CD4-positive, alpha-beta T cell (primary cell): Measurements from ENCODE around the gene TOX3. TPM values are rescaled to one million over a fixed set of nuclear protein-coding genes. Genes with fewer than 3 reads are reported as not detected.

Source experiments
- ATAC-seq: fragments of 200-7000 bp; cut with Tn5 transposase; one replicate; pipeline ENCODE4 v1.10.0; 2022; ENCODE audit warnings: mild to moderate bottlenecking; ENCODE audit not compliant: poor library complexity
- CTCF ChIA-PET: fragments of 350-600 bp; sonication (Branson Sonifier 250); formaldehyde crosslinking; loops from one replicate; lab custom pipeline; 2021; ENCODE audit warnings: antibody characterized with exemption, inconsistent platforms; lab: Charles Lee
- POLR2A ChIA-PET: fragments of 350-600 bp; sonication (Branson Sonifier 250); formaldehyde crosslinking; loops from one replicate; lab custom pipeline; 2021; ENCODE audit warnings: antibody characterized with exemption, inconsistent platforms; lab: Charles Lee
- DNase-seq, 14 experiments: peaks; one replicate each; pipeline ENCODE4 v3.0.0-alpha.2; 2013 to 2020; ENCODE audit warnings: mixed read lengths in 2 of 14
- H3K27ac ChIP-seq, 2 donors: one replicate each; pipeline versions ENCODE4 v1.5.1 to v1.7.0; 2013; ENCODE audit warnings: low read length in 2 of 2, low read depth in 1 of 2, mild to moderate bottlenecking in 1 of 2
- H3K27me3 ChIP-seq, 2 experiments: 1 replicate in 1 of 2; 2 replicates in 1 of 2; pipeline versions ENCODE4 v1.6.1 to v1.7.0; 2013; ENCODE audit warnings: low read length in 2 of 2, control low read depth in 1 of 2, mild to moderate bottlenecking in 1 of 2, moderate library complexity in 1 of 2; ENCODE audit not compliant: insufficient read depth in 2 of 2, control insufficient read depth in 1 of 2
- H3K36me3 ChIP-seq: one replicate; pipeline ENCODE4 v1.6.1; 2013; ENCODE audit warnings: low read length, control low read depth; ENCODE audit not compliant: insufficient read depth
- H3K4me1 ChIP-seq: one replicate; pipeline ENCODE4 v1.6.1; 2013; ENCODE audit warnings: low read length, control low read depth; ENCODE audit not compliant: insufficient read depth
- H3K4me3 ChIP-seq: one replicate; pipeline ENCODE4 v1.5.1; 2013; ENCODE audit warnings: mild to moderate bottlenecking, low read length, moderate library complexity
- H3K9me3 ChIP-seq, 2 experiments: 1 replicate in 1 of 2; 2 replicates in 1 of 2; pipeline versions ENCODE4 v1.6.1 to v1.7.0; 2013; ENCODE audit warnings: low read length in 2 of 2, mild to moderate bottlenecking in 2 of 2, control low read depth in 1 of 2, moderate library complexity in 1 of 2; ENCODE audit not compliant: control insufficient read depth in 1 of 2, insufficient read depth in 1 of 2
- H3K27ac Mint-ChIP-seq: one replicate; pipeline ENCODE4 v1.8.0; 2020; ENCODE audit warnings: mixed read lengths
- H3K27me3 Mint-ChIP-seq: one replicate; pipeline ENCODE4 v1.8.0; 2021; ENCODE audit warnings: mixed read lengths
- H3K36me3 Mint-ChIP-seq: one replicate; pipeline ENCODE4 v1.8.0; 2021; ENCODE audit warnings: low read depth, mixed read lengths
- H3K4me1 Mint-ChIP-seq: one replicate; pipeline ENCODE4 v1.8.0; 2021; ENCODE audit warnings: low read depth, mixed read lengths
- H3K4me3 Mint-ChIP-seq: one replicate; pipeline ENCODE4 v1.8.0; 2020; ENCODE audit warnings: mild to moderate bottlenecking, mixed read lengths
- H3K9me3 Mint-ChIP-seq: one replicate; pipeline ENCODE4 v1.8.0; 2020; ENCODE audit warnings: mixed read lengths
- intact Hi-C, 2 experiments: fragments of 100-400 bp; cut with DNase I in 1 of 2; cut with micrococcal nuclease in 1 of 2; formaldehyde crosslinking; loops; one replicate each; pipeline versions ENCODE4 v1.15.1 to v1.9.0; 2023 to 2025; cut with DNase I, micrococcal nuclease
- polyA plus RNA-seq, 2 donors: library from polyadenylated mRNA; unstranded; fragments of 120-200 nt; gene quantifications; one replicate each; pipeline ENCODE4 v1.2.1, GENCODE V29; 2013
- total RNA-seq, 174 experiments: library from RNA in 2 of 174; stranded (reverse) in 2 of 174; gene quantifications; one replicate each; pipeline ENCODE4 v1.2.3 and lab custom pipeline; 2021 to 2026
- TF ChIP-seq, protein P1 (sequence below): fragments of 200-600 bp; IDR thresholded peaks from one replicate; pipeline ENCODE4 v1.8.0; 2022; ENCODE audit warnings: antibody characterized with exemption, mild to moderate bottlenecking

TOX3 gene
- total RNA-seq (not detected), total RNA-seq (lab: John Stamatoyannopoulos, UW) (0 to 0.13 (median 0) reads per million in 172 experiments)
- polyA plus RNA-seq (2013, experiment 1 of 2) = not detected
- polyA plus RNA-seq (2013, experiment 2 of 2) = 0.04 TPM

DNA sequence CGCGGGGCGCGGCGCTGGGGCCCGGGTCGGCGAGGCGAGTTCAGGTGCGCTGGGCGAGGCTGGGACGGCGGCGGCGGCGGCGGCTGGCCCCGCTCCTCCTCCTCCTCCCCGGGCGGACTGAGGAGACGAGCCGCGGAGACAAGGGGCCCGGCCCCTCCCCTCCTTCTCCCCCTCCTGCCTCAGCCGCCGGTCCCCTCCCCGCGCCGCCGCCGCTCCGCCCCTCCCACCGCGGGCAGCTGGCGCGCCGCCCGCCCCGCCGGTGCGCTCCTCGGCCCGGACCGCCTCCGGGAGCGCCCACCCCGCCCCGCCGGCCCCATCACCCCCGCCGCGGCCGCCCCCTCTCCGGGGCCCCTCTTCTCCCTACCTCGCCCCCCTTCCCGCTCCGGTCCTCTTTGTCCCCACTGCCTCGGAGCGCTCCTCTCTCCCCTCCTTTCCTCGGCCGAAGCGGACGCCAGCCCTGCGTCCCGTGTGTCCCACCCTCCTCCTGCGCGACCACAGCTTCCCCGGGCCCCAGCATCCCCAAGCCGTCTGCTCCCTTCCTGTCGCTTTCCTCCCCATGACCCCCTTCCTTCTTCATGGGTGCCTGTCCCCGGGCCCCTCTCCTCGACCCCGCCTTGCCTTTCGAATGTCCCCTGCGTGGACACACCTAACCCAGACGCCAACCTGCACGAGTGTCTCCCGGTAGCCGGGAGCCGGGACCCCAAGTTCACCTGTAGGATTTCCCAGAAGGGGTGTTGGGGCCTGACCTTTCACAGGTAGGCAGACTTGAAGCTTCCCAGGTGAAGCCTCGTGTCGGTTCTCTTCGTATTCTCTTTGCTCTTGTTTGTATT is at the start of gene TOX3:
TSS of gene TOX3 (minus strand) at position 140 of the 830 bp plus-strand sequence. CDS start 420 bp downstream, outside the sequence.
- Histone ChIP-seq H3K27ac (no peak within 1 kb of the TSS), H3K4me3 (no peak within 1 kb of the TSS), H3K27me3 (peaks cover 26 to 44% of the 10 kb centered on the region in 2 experiments), H3K36me3 (no peaks in the 10 kb centered on the region), H3K4me1 (no peaks in the 10 kb centered on the region), H3K9me3 (peaks cover 0 to 14% of the 10 kb centered on the region in 2 experiments)
- TF ChIP-seq, protein P1, sequence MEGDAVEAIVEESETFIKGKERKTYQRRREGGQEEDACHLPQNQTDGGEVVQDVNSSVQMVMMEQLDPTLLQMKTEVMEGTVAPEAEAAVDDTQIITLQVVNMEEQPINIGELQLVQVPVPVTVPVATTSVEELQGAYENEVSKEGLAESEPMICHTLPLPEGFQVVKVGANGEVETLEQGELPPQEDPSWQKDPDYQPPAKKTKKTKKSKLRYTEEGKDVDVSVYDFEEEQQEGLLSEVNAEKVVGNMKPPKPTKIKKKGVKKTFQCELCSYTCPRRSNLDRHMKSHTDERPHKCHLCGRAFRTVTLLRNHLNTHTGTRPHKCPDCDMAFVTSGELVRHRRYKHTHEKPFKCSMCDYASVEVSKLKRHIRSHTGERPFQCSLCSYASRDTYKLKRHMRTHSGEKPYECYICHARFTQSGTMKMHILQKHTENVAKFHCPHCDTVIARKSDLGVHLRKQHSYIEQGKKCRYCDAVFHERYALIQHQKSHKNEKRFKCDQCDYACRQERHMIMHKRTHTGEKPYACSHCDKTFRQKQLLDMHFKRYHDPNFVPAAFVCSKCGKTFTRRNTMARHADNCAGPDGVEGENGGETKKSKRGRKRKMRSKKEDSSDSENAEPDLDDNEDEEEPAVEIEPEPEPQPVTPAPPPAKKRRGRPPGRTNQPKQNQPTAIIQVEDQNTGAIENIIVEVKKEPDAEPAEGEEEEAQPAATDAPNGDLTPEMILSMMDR = no peak
- no peaks in the 10 kb centered on the region for H3K36me3 Mint-ChIP-seq
- intact Hi-C loops = no loop called here
- peaks cover 2% of the 10 kb centered on the region for H3K9me3 Mint-ChIP-seq
- no peak within 1 kb of the TSS for H3K27ac Mint-ChIP-seq
- ChIA-PET CTCF (no interaction called here), POLR2A (no interaction called here)
- H3K27me3 Mint-ChIP-seq = peaks cover 61% of the 10 kb centered on the region
- ATAC-seq (no peak), DNase-seq (no peak)
- H3K4me3 Mint-ChIP-seq = no peak within 1 kb of the TSS
- H3K4me1 Mint-ChIP-seq = peaks cover 5% of the 10 kb centered on the region

DNA sequence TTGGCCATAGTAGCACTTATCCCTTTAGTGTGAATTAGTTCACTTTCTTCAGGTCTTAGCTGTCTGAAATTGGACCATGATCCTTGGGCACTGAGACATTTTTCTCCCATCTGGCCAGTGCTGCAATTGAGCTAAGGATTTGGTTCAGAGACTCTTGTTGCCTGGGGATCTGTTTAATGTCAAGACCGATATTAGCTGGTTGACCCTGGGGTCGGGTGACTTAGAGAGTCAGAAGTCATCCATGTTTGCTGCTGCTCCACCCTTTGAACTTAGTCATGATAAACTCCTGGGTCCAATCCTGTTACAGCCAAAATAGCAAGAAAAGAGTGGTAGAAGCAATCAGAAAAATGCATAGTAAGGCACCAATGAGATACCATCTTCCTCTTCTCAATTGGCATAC is 45.8 kb upstream of the TOX3 start:
- no peak overlapping the region for H3K4me3 Mint-ChIP-seq
- H3K4me1 Mint-ChIP-seq = no peaks in the 10 kb centered on the region
- DNase-seq = no peak
- intact Hi-C loops = no loop called here
- ChIA-PET CTCF (interaction anchor here (0.6 kb wide), 1 partner anchor 12 kb away, joined by 4 read pairs; no protein-coding TSS in a partner anchor), POLR2A (no interaction called here)
- ATAC-seq = no peak
- no peaks in the 10 kb centered on the region for H3K9me3 ChIP-seq
- TF ChIP-seq, protein P1 = no peak
- no peaks in the 10 kb centered on the region for H3K36me3 ChIP-seq
- no peak overlapping the region for H3K27ac Mint-ChIP-seq
- peaks cover 4% of the 10 kb centered on the region for H3K9me3 Mint-ChIP-seq
- no peak overlapping the region for H3K27ac ChIP-seq
- H3K4me1 ChIP-seq = no peaks in the 10 kb centered on the region
- H3K27me3 Mint-ChIP-seq = no peaks in the 10 kb centered on the region
- no peaks in the 10 kb centered on the region for H3K36me3 Mint-ChIP-seq
- H3K4me3 ChIP-seq = no peak overlapping the region
- H3K27me3 ChIP-seq = no peaks in the 10 kb centered on the region

DNA sequence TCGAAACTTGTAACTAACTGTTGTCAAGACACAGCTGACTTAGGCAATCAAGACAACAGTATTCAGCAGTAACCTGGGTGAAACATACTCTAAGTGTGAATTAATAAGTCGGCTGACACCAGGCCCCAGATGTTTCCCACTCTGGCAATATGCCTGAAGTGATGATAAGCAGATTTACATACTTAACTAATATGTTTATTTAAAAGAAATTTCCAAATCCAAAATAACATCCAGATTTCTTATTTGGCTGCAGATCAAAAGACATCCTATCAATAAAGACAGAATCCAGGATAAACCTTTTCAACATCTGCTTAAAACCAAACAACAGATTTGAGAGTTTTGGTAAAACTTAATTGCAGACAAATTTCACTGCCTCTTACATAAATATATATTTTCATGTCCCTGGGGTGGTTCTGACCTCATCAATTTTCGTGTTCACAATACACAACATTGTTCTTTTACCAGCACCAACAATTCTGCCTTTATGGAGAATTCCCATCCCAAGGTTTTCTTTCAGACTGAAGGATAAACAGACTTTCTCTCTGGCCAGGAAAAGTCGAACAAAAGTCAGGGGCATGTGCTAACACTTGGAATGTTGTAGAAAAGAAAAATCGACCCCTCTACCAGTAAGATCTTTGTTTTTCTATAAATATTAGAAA is 45.1 kb upstream of the TOX3 start:
- Mint-ChIP-seq H3K27me3 (no peaks in the 10 kb centered on the region), H3K27ac (no peak overlapping the region), H3K4me1 (no peaks in the 10 kb centered on the region), H3K4me3 (no peak overlapping the region), H3K36me3 (no peaks in the 10 kb centered on the region), H3K9me3 (peaks cover 6% of the 10 kb centered on the region)
- no peaks in the 10 kb centered on the region for H3K27me3 ChIP-seq
- no peaks in the 10 kb centered on the region for H3K4me1 ChIP-seq
- H3K4me3 ChIP-seq = no peak overlapping the region
- ChIA-PET CTCF (interaction anchor here (0.6 kb wide), 1 partner anchor 12 kb away, joined by 4 read pairs; no protein-coding TSS in a partner anchor), POLR2A (no interaction called here)
- intact Hi-C loops = no loop called here
- no peaks in the 10 kb centered on the region for H3K9me3 ChIP-seq
- H3K36me3 ChIP-seq = no peaks in the 10 kb centered on the region
- H3K27ac ChIP-seq = no peak overlapping the region
- no peak for ATAC-seq
- DNase-seq = no peak
- TF ChIP-seq, protein P1 = no peak
